Trophoblast cell (in vitro differentiated cells and primary cell): ENCODE results near the gene TPM4.

Experiments used
- DNase-seq, 2 donors: peaks; one replicate each; pipeline ENCODE4 v3.0.0-alpha.2; 2016
- H2AFZ ChIP-seq: 2 replicates; pipeline ENCODE4 v1.6.1; 2013; ENCODE audit warnings: low read length, moderate library complexity, mild to moderate bottlenecking; ENCODE audit not compliant: insufficient read depth, poor library complexity
- H2AK5ac ChIP-seq: 2 replicates; pipeline ENCODE4 v1.6.1; 2013; ENCODE audit warnings: mild to moderate bottlenecking, low read length
- H2BK120ac ChIP-seq: 2 replicates; pipeline ENCODE4 v1.6.1; 2013; ENCODE audit warnings: low read length, mild to moderate bottlenecking, moderate library complexity; ENCODE audit not compliant: insufficient read depth, poor library complexity
- H2BK12ac ChIP-seq: 2 replicates; pipeline ENCODE4 v1.6.1; 2013; ENCODE audit warnings: mild to moderate bottlenecking, low read length, moderate library complexity
- H2BK5ac ChIP-seq: 2 replicates; pipeline ENCODE4 v1.6.1; 2013; ENCODE audit warnings: low read length, low read depth, moderate library complexity, mild to moderate bottlenecking; ENCODE audit not compliant: poor library complexity
- H3K14ac ChIP-seq: 2 replicates; pipeline ENCODE4 v1.6.1; 2013; ENCODE audit warnings: mild to moderate bottlenecking, low read length
- H3K18ac ChIP-seq: 2 replicates; pipeline ENCODE4 v1.6.1; 2013; ENCODE audit warnings: mild to moderate bottlenecking, low read length
- H3K23ac ChIP-seq: 2 replicates; pipeline ENCODE4 v1.6.1; 2013; ENCODE audit warnings: low read length
- H3K27ac ChIP-seq: 2 replicates; pipeline ENCODE4 v1.5.1; 2013; ENCODE audit warnings: low read depth, mild to moderate bottlenecking, inconsistent platforms, low read length, moderate library complexity
- H3K27me3 ChIP-seq: 2 replicates; pipeline ENCODE4 v1.6.1; 2013; ENCODE audit warnings: inconsistent platforms, mild to moderate bottlenecking, low read length, moderate library complexity; ENCODE audit not compliant: insufficient read depth
- H3K36me3 ChIP-seq, 2 experiments: 1 replicate in 1 of 2; 2 replicates in 1 of 2; pipeline ENCODE4 v1.6.1; 2013; ENCODE audit warnings: low read length in 2 of 2, mild to moderate bottlenecking in 2 of 2, moderate library complexity in 1 of 2; ENCODE audit not compliant: insufficient read depth in 2 of 2, control insufficient read depth in 1 of 2
- H3K4ac ChIP-seq: 2 replicates; pipeline ENCODE4 v1.6.1; 2013; ENCODE audit warnings: low read depth, mild to moderate bottlenecking, low read length, moderate library complexity
- H3K4me1 ChIP-seq, 2 experiments: 1 replicate in 1 of 2; 2 replicates in 1 of 2; pipeline ENCODE4 v1.6.1; 2013; ENCODE audit warnings: low read length in 2 of 2, mild to moderate bottlenecking in 2 of 2, moderate library complexity in 1 of 2; ENCODE audit not compliant: insufficient read depth in 2 of 2, control insufficient read depth in 1 of 2
- H3K4me2 ChIP-seq: 2 replicates; pipeline ENCODE4 v1.6.1; 2013; ENCODE audit warnings: inconsistent platforms, mild to moderate bottlenecking, low read length, moderate library complexity
- H3K4me3 ChIP-seq: 2 replicates; pipeline ENCODE4 v1.5.1; 2013; ENCODE audit warnings: mild to moderate bottlenecking, low read depth, low read length, inconsistent platforms
- H3K79me1 ChIP-seq: one replicate; pipeline ENCODE4 v1.6.1; 2013; ENCODE audit warnings: low read length
- H3K79me2 ChIP-seq: 2 replicates; pipeline ENCODE4 v1.6.1; 2013; ENCODE audit warnings: low read length, mild to moderate bottlenecking; ENCODE audit not compliant: control insufficient read depth, insufficient read depth, poor library complexity
- H3K9ac ChIP-seq: 2 replicates; pipeline ENCODE4 v1.6.1; 2013; ENCODE audit warnings: mild to moderate bottlenecking, low read length
- H3K9me3 ChIP-seq: 2 replicates; pipeline ENCODE4 v1.6.1; 2013; ENCODE audit warnings: low read depth, mild to moderate bottlenecking, control low read depth, inconsistent platforms, low read length; ENCODE audit not compliant: insufficient read depth
- H4K12ac ChIP-seq: 2 replicates; pipeline ENCODE4 v1.6.1; 2013; ENCODE audit warnings: low read depth, mild to moderate bottlenecking, low read length, moderate library complexity
- H4K8ac ChIP-seq: 2 replicates; pipeline ENCODE4 v1.6.1; 2013; ENCODE audit warnings: low read depth, mild to moderate bottlenecking, low read length, moderate library complexity
- H4K91ac ChIP-seq: one replicate; pipeline ENCODE4 v1.6.1; 2013; ENCODE audit warnings: low read depth, mild to moderate bottlenecking, low read length, moderate library complexity
- WGBS: extraction: QIAGEN DNeasy Blood & Tissue Kit; methylation state at CpG from one replicate; pipeline ENCODE4 v1.1.7; 2013; ENCODE audit warnings: missing lambda C conversion rate; ENCODE audit not compliant: insufficient read length, insufficient coverage; ENCODE audit errors: extremely low coverage; 5-methylcytosine and 5-hydroxymethylcytosine counted together

The TPM4 gene

GRCh38 chr19:16030964-16031871 is 45.1 kb upstream of the TPM4 start:
- no peak overlapping the region for H2BK120ac ChIP-seq
- H3K9me3 ChIP-seq = peaks cover 47% of the 10 kb centered on the region

GRCh38 chr19:16031872-16032200 is 44.5 kb upstream of the TPM4 start:
- Histone ChIP-seq H3K23ac (no peak overlapping the region), H4K8ac (no peak overlapping the region), H2BK12ac (no peak overlapping the region), H3K4me1 (no peaks in the 10 kb centered on the region), H3K4ac (no peak overlapping the region), H2BK120ac (no peak overlapping the region), H3K18ac (no peak overlapping the region), H3K9ac (no peak overlapping the region), H4K12ac (no peak overlapping the region), H3K27me3 (no peaks in the 10 kb centered on the region), H3K4me2 (no peak overlapping the region), H3K27ac (no peak overlapping the region), H3K36me3 (no peaks in the 10 kb centered on the region), H2AK5ac (no peak overlapping the region), H2BK5ac (no peak overlapping the region), H2AFZ (no peak overlapping the region), H3K9me3 (peaks cover 52% of the 10 kb centered on the region), H4K91ac (no peak overlapping the region), H3K4me3 (peak overlapping the region; percentile 1), H3K79me1 (no peaks in the 10 kb centered on the region), H3K14ac (no peak overlapping the region), H3K79me2 (no peaks in the 10 kb centered on the region)
- DNase-seq = no peak
- no CpG with 5 or more reads among the region's 8 CpGs for WGBS

More at GRCh38 chr19:16030964-16031871, 45.1 kb upstream of the TPM4 start:
- H2BK5ac ChIP-seq = no peak overlapping the region
- H3K79me1 ChIP-seq = no peaks in the 10 kb centered on the region
- H4K8ac ChIP-seq = no peak overlapping the region
- H3K4me3 ChIP-seq = peak overlapping the region; percentile 1
- H3K79me2 ChIP-seq = no peaks in the 10 kb centered on the region
- DNase-seq = no peak
- H3K4me1 ChIP-seq = no peaks in the 10 kb centered on the region
- no peak overlapping the region for H3K27ac ChIP-seq
- no peaks in the 10 kb centered on the region for H3K36me3 ChIP-seq
- H3K27me3 ChIP-seq = no peaks in the 10 kb centered on the region
- H3K14ac ChIP-seq = no peak overlapping the region
- no peak overlapping the region for H3K9ac ChIP-seq
- no peak overlapping the region for H2BK12ac ChIP-seq
- no peak overlapping the region for H3K23ac ChIP-seq
- H4K91ac ChIP-seq = no peak overlapping the region
- WGBS = no CpG with 5 or more reads among the region's 13 CpGs
- no peak overlapping the region for H2AFZ ChIP-seq
- no peak overlapping the region for H3K4me2 ChIP-seq
- no peak overlapping the region for H2AK5ac ChIP-seq
- H3K18ac ChIP-seq = no peak overlapping the region
- no peak overlapping the region for H3K4ac ChIP-seq
- no peak overlapping the region for H4K12ac ChIP-seq

- Histone ChIP-seq H3K4ac (no peak overlapping the region), H3K79me2 (no peaks in the 10 kb centered on the region), H4K12ac (no peak overlapping the region), H4K8ac (no peak overlapping the region), H3K23ac (no peak overlapping the region), H3K4me1 (no peaks in the 10 kb centered on the region), H3K79me1 (no peaks in the 10 kb centered on the region), H3K27ac (no peak overlapping the region), H3K14ac (no peak overlapping the region), H2AK5ac (no peak overlapping the region), H3K27me3 (no peaks in the 10 kb centered on the region), H3K4me2 (no peak overlapping the region), H2BK120ac (no peak overlapping the region), H3K36me3 (no peaks in the 10 kb centered on the region), H4K91ac (no peak overlapping the region), H2BK12ac (no peak overlapping the region), H3K9me3 (peaks cover 56% of the 10 kb centered on the region), H2AFZ (no peak overlapping the region), H3K18ac (no peak overlapping the region), H3K9ac (no peak overlapping the region), H3K4me3 (no peak overlapping the region), H2BK5ac (no peak overlapping the region)
- no peak for DNase-seq
- no CpG with 5 or more reads among the region's 3 CpGs for WGBS
These were observed 43.7 kb upstream of the TPM4 start for GRCh38 chr19:16032509-16033135.

- Histone ChIP-seq H4K8ac (no peak overlapping the region), H3K79me2 (no peaks in the 10 kb centered on the region), H2BK120ac (no peak overlapping the region), H3K14ac (no peak overlapping the region), H2BK12ac (no peak overlapping the region), H3K18ac (no peak overlapping the region), H3K79me1 (no peaks in the 10 kb centered on the region), H3K9me3 (peaks cover 60% of the 10 kb centered on the region), H3K23ac (no peak overlapping the region), H3K9ac (no peak overlapping the region), H4K91ac (no peak overlapping the region), H3K27ac (no peak overlapping the region), H3K36me3 (no peaks in the 10 kb centered on the region), H3K4me1 (no peaks in the 10 kb centered on the region), H3K4me2 (no peak overlapping the region), H2BK5ac (no peak overlapping the region), H2AFZ (no peak overlapping the region), H2AK5ac (no peak overlapping the region), H3K4me3 (no peak overlapping the region), H3K27me3 (no peaks in the 10 kb centered on the region), H4K12ac (no peak overlapping the region), H3K4ac (no peak overlapping the region)
- WGBS = no CpG with 5 or more reads among the region's 3 CpGs
- DNase-seq = no peak
These were observed 43.2 kb upstream of the TPM4 start for GRCh38 chr19:16033136-16033530.
